Epidermal melanocyte (primary cell): ENCODE data around the gene NRP2.

Experiments
- DNase-seq: peaks from one replicate; pipeline ENCODE4 v3.0.0; 2011; ENCODE audit warnings: low spot score; ENCODE audit not compliant: insufficient read length

The NRP2 gene

GRCh38 chr2:205686056-205686782 lies 3.9 kb downstream of the NRP2 start:
- no peak for DNase-seq

- DNase-seq: no peak
Measured at GRCh38 chr2:205686783-205687640, 4.7 kb downstream of the NRP2 start.

- DNase-seq: no peak
Measured at GRCh38 chr2:205687641-205687956, 5.3 kb downstream of the NRP2 start.

GRCh38 chr2:205688417-205689200 lies 6.3 kb downstream of the NRP2 start:
- DNase-seq: no peak

- DNase-seq: no peak
Measured at GRCh38 chr2:205689820-205690219, 7.5 kb downstream of the NRP2 start.

- DNase-seq: no peak
Measured at GRCh38 chr2:205692104-205692503, 9.8 kb downstream of the NRP2 start.

- no peak for DNase-seq
Measured at GRCh38 chr2:205694256-205694655, 12.0 kb downstream of the NRP2 start.

- DNase-seq: no peak
Measured at GRCh38 chr2:205695460-205695991, 13.2 kb downstream of the NRP2 start.

GRCh38 chr2:205696331-205696926 lies 14.1 kb downstream of the NRP2 start:
- no peak for DNase-seq

- no peak for DNase-seq
Measured at GRCh38 chr2:205696927-205697441, 14.7 kb downstream of the NRP2 start.

- DNase-seq: no peak
Measured at GRCh38 chr2:205698286-205699268, 16.3 kb downstream of the NRP2 start.

- no peak for DNase-seq
Measured at GRCh38 chr2:205699515-205700289, 17.4 kb downstream of the NRP2 start.

- no peak for DNase-seq
Measured at GRCh38 chr2:205700331-205701132, 18.2 kb downstream of the NRP2 start.

GRCh38 chr2:205701509-205701908 lies 19.2 kb downstream of the NRP2 start:
- no peak for DNase-seq

- DNase-seq: no peak
Measured at GRCh38 chr2:205702576-205702975, 20.3 kb downstream of the NRP2 start.

GRCh38 chr2:205703471-205704126 lies 21.3 kb downstream of the NRP2 start:
- DNase-seq: no peak

- DNase-seq: no peak
Measured at GRCh38 chr2:205704127-205704741, 21.9 kb downstream of the NRP2 start.
